LNCAP (cell line): ENCODE results near the gene ORM1.

ENCODE experiments used
- TF ChIP-seq, protein P1 (sequence below): fragments of 450-650 bp; IDR thresholded peaks from 2 replicates; pipeline ENCODE4 v1.5.1; 2017; ENCODE audit warnings: mild to moderate bottlenecking

The ORM1 gene

DNA sequence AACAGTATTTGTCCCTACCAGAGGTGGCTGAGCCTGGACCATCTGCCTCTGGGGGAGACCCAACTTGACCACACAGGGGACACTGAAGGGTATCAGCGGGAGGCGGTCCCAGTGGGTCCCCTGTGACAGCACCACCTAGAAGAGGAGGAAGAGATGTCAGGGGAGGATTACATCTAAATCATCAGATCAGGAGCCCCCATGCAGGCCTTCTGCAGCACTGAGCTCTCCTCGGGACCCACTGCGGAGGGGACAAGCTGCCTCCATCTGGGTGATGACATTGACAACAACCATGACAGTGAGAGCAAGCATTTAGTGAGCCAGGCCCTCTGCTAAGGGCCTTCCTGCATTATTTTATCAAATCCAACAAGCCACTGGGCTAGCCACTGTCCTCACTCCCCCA lies 19.1 kb downstream of the ORM1 start:
- TF ChIP-seq, protein P1, sequence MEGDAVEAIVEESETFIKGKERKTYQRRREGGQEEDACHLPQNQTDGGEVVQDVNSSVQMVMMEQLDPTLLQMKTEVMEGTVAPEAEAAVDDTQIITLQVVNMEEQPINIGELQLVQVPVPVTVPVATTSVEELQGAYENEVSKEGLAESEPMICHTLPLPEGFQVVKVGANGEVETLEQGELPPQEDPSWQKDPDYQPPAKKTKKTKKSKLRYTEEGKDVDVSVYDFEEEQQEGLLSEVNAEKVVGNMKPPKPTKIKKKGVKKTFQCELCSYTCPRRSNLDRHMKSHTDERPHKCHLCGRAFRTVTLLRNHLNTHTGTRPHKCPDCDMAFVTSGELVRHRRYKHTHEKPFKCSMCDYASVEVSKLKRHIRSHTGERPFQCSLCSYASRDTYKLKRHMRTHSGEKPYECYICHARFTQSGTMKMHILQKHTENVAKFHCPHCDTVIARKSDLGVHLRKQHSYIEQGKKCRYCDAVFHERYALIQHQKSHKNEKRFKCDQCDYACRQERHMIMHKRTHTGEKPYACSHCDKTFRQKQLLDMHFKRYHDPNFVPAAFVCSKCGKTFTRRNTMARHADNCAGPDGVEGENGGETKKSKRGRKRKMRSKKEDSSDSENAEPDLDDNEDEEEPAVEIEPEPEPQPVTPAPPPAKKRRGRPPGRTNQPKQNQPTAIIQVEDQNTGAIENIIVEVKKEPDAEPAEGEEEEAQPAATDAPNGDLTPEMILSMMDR, result no peak

DNA sequence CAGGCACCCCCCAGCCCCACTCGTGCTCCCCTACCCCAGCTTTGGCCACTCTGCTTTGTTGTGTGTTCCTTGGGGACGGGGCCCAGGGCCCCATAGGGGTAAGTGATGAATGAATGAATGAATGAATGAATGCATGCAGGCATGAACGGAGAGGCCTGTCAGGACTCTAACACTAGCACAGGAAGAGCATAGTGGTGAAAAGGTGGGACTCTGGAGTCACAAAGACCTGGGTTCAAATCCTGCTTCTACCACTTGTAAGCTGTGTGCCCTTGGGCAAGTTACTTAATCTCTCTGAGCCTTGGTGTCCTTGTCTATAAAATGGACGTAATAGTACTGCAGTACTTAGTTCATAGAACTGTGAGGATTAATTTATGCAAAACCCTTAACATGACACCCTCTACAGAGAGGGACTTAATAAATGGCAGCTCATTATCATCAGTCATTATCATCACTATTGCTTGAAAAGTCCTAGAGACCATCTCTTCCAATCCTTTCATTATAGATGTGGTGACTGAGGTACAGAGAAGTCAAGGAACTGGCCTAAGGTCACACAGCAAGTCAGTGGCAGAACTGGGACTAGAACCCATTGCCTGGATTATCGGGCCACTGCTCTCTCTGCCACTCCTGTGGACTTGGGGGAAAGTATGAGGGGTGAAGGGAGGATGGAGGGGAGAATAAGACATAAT lies 20.0 kb downstream of the ORM1 start:
- TF ChIP-seq, protein P1, result no peak

DNA sequence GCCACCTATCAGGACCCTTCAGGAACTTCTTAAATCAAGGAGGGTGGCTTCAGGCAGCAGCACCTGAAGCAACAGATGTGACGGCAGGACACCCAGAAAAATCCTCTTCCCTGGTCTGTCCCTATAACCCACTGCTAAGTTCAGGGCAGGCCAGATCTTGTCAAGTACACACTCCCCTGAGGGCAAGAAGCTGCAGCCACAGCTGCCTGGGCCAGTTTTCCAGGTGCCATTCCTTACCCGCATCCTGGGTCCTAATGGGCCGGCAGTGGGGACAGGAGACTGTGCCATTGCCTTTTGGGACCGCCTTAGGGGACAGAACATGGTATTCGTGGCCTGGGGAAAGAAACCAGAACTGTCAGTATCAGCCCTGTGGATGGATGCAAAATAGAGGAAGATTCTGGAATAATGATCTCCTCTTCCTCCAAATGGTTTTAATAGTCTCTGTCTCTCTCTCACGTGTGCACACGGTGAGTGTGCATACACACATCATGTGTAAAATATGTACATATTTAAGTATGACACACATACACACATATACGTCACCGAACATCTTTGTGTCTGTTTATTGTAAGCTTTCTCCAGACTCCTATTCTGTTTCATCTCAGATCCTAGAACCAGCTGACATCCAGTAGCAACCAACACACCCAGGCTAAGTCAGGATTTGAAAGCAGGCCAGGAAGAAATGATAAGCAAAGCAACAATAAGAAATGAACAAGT lies 20.7 kb downstream of the ORM1 start:
- TF ChIP-seq, protein P1, result no peak

DNA sequence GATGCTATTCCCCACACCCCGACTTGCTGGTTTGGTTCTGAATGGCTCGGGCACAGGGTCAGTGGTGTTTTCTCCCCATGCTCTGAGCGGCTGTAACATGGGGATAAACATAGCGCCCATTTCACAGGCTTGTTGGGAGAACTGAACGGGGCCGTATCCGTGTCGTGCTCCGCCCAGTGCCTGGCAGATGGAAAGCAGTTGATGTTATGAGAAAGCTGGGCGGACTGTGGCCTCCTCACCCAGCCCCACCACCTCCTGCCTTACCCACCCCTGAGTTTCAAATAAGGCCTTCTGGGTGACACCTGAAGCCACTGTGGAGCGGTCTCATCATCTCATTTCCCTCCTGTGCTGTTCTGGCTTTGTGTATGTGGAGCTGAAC lies 21.3 kb downstream of the ORM1 start:
- TF ChIP-seq, protein P1, result no peak

DNA sequence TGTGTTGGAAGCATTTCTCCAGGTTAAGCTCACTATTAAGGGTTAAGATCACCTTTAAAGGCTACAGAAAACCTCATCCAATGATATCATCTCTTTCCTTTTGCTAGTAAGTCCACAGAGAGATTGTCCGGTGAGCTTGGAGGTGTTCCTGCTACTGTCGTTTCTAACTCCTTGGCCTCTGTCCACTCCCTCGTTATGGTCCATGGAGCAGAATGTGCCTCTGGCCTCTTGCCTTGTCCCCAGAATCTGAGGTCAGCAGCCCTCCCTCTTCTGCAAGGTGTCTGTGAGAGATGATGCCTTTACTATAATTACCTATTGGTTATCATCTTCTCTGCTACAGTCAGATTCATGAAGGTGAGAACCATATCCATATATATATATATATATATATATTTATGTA lies 21.8 kb downstream of the ORM1 start:
- TF ChIP-seq, protein P1, result no peak

DNA sequence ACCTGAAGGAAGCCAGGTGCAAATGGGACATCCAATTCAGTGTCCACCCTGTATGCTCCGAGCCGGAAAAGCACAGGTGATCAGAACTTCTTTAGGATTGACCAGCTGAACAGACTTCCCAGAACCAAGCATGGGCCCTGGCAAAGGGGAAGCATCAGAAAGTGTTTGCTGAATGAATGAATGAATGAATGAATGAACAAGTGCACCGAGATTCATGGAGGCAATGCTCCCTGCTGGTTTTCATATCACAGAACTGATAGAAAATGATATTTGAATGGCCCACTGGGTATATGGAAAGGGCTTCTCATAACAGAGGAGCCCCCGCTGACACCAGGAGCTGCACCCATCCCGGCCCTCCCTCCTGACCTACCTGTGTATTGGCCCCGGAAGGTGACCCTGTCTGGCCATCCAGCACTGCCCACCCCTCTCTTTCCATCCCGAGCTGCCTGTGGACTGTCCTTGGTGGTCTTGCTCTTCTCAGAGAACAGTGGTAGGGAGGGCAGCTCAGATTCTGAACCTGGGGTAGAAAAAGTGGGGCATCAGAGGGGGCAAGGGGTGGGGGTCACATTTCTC lies 22.7 kb downstream of the ORM1 start:
- TF ChIP-seq, protein P1, result no peak

DNA sequence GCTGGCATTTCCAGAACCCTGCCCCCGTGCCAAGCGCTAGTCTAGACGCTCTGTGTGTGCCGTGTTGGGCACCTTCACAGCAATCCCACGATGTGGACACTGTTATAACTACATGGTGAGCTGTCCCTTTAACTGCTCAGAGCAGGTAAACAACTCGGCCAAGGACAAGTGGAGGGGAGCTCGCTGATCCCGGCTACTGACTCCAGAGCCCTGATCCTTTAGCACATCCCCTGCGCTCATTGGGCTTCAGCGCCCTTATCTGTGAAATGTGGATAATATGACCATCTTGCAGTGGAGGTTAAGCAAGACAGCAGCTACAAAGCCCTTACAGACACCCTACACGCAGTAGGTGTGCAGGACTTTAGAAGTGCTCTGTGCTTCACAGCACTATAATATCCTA lies 23.2 kb downstream of the ORM1 start:
- TF ChIP-seq, protein P1, result no peak
